ENCODE results near the gene CUL7.

Gene CUL7

DNA sequence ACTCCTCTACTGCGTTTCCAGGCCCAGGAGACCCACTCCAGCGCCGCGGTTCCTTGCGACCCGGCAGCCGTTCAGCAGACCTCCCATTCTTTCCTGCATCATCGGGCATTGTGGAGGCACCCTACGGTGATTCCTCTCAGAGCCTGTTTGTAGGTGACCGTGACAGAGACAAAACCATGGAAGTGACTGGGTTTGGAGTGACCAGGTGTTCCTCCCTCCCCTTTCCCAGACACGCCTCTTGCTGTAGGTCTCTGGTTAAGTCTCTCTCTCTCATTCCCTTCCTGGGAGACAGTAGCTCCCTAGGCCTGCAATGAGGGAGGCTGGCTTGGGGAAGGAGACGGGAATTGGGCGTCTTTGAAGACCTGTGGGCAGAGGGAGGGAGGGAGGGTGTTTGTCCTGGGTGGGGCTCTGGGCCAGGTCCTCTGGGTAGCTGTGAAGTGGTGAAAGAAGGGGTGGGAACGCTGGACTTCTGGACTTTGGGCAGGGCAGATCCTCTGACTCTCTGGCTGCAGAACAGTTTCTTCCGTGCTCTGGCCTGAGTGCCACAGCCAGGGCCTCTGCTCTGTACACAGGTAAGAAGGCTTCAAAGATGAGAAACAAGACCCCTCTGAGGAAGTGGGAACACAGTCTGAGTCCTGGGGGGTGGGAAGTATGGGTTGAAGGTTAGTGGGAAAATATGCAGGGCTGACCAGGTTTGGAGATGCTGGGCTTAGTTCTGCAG lies 6.5 kb upstream of the CUL7 start:
- Histone ChIP-seq H4K20me1 (ENCODE audit: insufficient read depth, low read length) (0 out of 2 replicates have a peak, but pooled peaks cover 2% of the 10 kb centered on the region), H2AFZ (ENCODE audit: low read depth, low read length) (peak overlapping the region; percentile 85), H3K36me3 (ENCODE audit: insufficient read depth, low read length) (peaks cover 22% of the 10 kb centered on the region), H3K4me3 (ENCODE audit: low read depth in 1 of 2, low read length in 2 of 2) (peak overlapping the region; percentile 56 to 78; a peak in 3 of 4 replicates), H3K27me3 (ENCODE audit: insufficient read depth, low read length, poor library complexity) (no peaks in the 10 kb centered on the region), H3K9ac (ENCODE audit: low read depth, low read length) (peak overlapping the region; percentile 65), H3K27ac (ENCODE audit: low read length) (peak overlapping the region; percentile 86), H3K4me1 (ENCODE audit: insufficient read depth, low read length) (peaks cover 30% of the 10 kb centered on the region), H3K79me2 (ENCODE audit: insufficient read depth, low read length) (peaks cover 29% of the 10 kb centered on the region), H3K4me2 (ENCODE audit: insufficient read depth, low read length) (peak overlapping the region; percentile 95), H3K9me3 (ENCODE audit: insufficient read depth, low read length, severe bottlenecking) (no peaks in the 10 kb centered on the region)
- DNase-seq (no peak), ATAC-seq (ENCODE audit: insufficient read depth, low read depth) (no peak)
- TF ChIP-seq CTCF (IDR thresholded peaks at IDR 0.05; ENCODE audit: borderline replicate concordance, extremely low read depth, low read length, poor library complexity, severe bottlenecking), result no peak
- TF ChIP-seq EZH2 (IDR thresholded peaks at IDR 0.05; ENCODE audit: borderline replicate concordance, low read depth, low read length, severe bottlenecking), result no peak

GRCh38 chr6:43059168-43060033 lies 5.8 kb upstream of the CUL7 start, which contains the start of the genes KLC4 and MRPL2:
KLC4 (plus strand) TSS chr6:43059631; CDS start chr6:43061336, 1,705 bp downstream.
MRPL2 (minus strand) TSS chr6:43059434; CDS start chr6:43059381, 53 bp downstream.
- Histone ChIP-seq H3K9me3 (ENCODE audit: insufficient read depth, low read length, severe bottlenecking) (no peaks in the 10 kb centered on the region), H3K4me2 (ENCODE audit: insufficient read depth, low read length) (peak within 1 kb of the TSS; percentile 95), H3K4me3 (ENCODE audit: low read depth in 1 of 2, low read length in 2 of 2) (peak within 1 kb of the TSS; percentile 56 to 78), H3K9ac (ENCODE audit: low read depth, low read length) (peak within 1 kb of the TSS; percentile 65), H3K79me2 (ENCODE audit: insufficient read depth, low read length) (peaks cover 29% of the 10 kb centered on the region), H3K36me3 (ENCODE audit: insufficient read depth, low read length) (peaks cover 22% of the 10 kb centered on the region), H3K4me1 (ENCODE audit: insufficient read depth, low read length) (peaks cover 34% of the 10 kb centered on the region), H4K20me1 (ENCODE audit: insufficient read depth, low read length) (0 out of 2 replicates have a peak, but pooled peaks cover 2% of the 10 kb centered on the region), H3K27me3 (ENCODE audit: insufficient read depth, low read length, poor library complexity) (no peaks in the 10 kb centered on the region), H2AFZ (ENCODE audit: low read depth, low read length) (peak within 1 kb of the TSS; percentile 85), H3K27ac (ENCODE audit: low read length) (peak within 1 kb of the TSS; percentile 86)
- DNase-seq (peak; percentile 98), ATAC-seq (ENCODE audit: insufficient read depth, low read depth) (peak; percentile 97)
- TF ChIP-seq CTCF (IDR thresholded peaks at IDR 0.05; ENCODE audit: borderline replicate concordance, extremely low read depth, low read length, poor library complexity, severe bottlenecking) (no peak), EZH2 (IDR thresholded peaks at IDR 0.05; ENCODE audit: borderline replicate concordance, low read depth, low read length, severe bottlenecking) (no peak)

GRCh38 chr6:43058531-43058930 lies 4.9 kb upstream of the CUL7 start:
- H3K9ac ChIP-seq (ENCODE audit: low read depth, low read length), result peak overlapping the region; percentile 65
- DNase-seq, result no peak
- H2AFZ ChIP-seq (ENCODE audit: low read depth, low read length), result peak overlapping the region; percentile 80; the same call in 1 of the 2 replicates
- no peak for ATAC-seq (ENCODE audit: insufficient read depth, low read depth)
- H3K27ac ChIP-seq (ENCODE audit: low read length), result peak overlapping the region; percentile 73
- peaks cover 33% of the 10 kb centered on the region for H3K79me2 ChIP-seq (ENCODE audit: insufficient read depth, low read length)
- 0 out of 2 replicates have a peak, but pooled peaks cover 2% of the 10 kb centered on the region for H4K20me1 ChIP-seq (ENCODE audit: insufficient read depth, low read length)
- peaks cover 40% of the 10 kb centered on the region for H3K4me1 ChIP-seq (ENCODE audit: insufficient read depth, low read length)
- H3K4me3 ChIP-seq (ENCODE audit: low read depth in 1 of 2, low read length in 2 of 2), result peak overlapping the region; percentile 56 to 78
- no peak for TF ChIP-seq CTCF (IDR thresholded peaks at IDR 0.05; ENCODE audit: borderline replicate concordance, extremely low read depth, low read length, poor library complexity, severe bottlenecking)
- no peak for TF ChIP-seq EZH2 (IDR thresholded peaks at IDR 0.05; ENCODE audit: borderline replicate concordance, low read depth, low read length, severe bottlenecking)
- H3K9me3 ChIP-seq (ENCODE audit: insufficient read depth, low read length, severe bottlenecking), result no peaks in the 10 kb centered on the region
- peak overlapping the region; percentile 95 for H3K4me2 ChIP-seq (ENCODE audit: insufficient read depth, low read length)
- H3K36me3 ChIP-seq (ENCODE audit: insufficient read depth, low read length), result peaks cover 22% of the 10 kb centered on the region
- H3K27me3 ChIP-seq (ENCODE audit: insufficient read depth, low read length, poor library complexity), result no peaks in the 10 kb centered on the region
